Measurements from ENCODE around the gene PARP1. TPM values are rescaled to one million over a fixed set of nuclear protein-coding genes. Genes with fewer than 3 reads are reported as not detected.

The PARP1 gene
- total RNA-seq, 1 experiment from 2014 or later, result 235 TPM

DNA sequence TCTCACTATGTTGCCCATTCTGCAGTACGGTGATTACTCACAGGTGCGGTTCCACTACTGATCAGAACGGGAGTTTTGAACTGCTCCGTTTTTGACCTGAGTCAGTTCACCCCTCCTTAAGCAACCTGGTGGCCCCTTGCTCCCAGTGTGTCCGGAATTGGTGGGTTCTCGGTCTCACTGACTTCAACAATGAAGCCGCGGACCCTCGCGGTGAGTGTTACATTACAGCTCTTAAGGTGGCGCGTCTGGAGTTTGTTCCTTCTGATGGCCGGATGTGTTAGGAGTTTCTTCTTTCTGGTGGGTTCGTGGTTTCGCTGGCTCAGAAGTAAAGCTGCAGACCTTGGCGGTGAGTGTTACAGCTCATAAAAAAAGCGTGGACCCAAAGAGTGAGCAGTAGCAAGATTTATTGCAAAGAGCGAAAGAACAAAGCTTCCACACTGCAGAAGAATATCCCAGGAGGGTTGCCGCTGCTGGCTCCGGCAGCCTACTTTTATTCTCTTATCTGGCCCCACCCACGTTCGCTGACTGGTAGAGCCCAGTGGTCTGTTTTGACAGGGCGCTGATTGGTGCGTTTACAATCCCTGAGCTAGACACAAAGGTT, 17.6 kb upstream of the PARP1 start:
- no TSS peak for BruUV-seq (replicated peaks)
- Mint-ChIP-seq H3K36me3 (ENCODE audit: insufficient read depth, unreplicated experiment) (no peaks in the 10 kb centered on the region), H3K4me1 (ENCODE audit: insufficient read depth, unreplicated experiment) (no peaks in the 10 kb centered on the region), H3K9me3 (ENCODE audit: unreplicated experiment) (no peaks in the 10 kb centered on the region), H3K4me3 (ENCODE audit: unreplicated experiment) (no peak overlapping the region), H3K27ac (ENCODE audit: low read depth, unreplicated experiment) (no peak overlapping the region), H3K27me3 (ENCODE audit: insufficient read depth, unreplicated experiment) (no peaks in the 10 kb centered on the region)
- intact Hi-C loops (cut with micrococcal nuclease), result no loop called here
- CTCF ChIA-PET, result interaction anchor here (0.6 to 7.4 kb wide), 62 partner anchors 8 to 1162 kb away, joined by 3 to 106 read pairs (median 5); partner anchors contain the start of gene PARP1
- POLR2A ChIA-PET, result interaction anchor here (0.8 to 1.1 kb wide), 3 partner anchors 9 to 270 kb away, joined by 3 to 4 read pairs (median 3); partner anchors contain the start of gene PARP1
- no peak for DNase-seq (ENCODE audit: unreplicated experiment)
- TF ChIP-seq, protein P1, sequence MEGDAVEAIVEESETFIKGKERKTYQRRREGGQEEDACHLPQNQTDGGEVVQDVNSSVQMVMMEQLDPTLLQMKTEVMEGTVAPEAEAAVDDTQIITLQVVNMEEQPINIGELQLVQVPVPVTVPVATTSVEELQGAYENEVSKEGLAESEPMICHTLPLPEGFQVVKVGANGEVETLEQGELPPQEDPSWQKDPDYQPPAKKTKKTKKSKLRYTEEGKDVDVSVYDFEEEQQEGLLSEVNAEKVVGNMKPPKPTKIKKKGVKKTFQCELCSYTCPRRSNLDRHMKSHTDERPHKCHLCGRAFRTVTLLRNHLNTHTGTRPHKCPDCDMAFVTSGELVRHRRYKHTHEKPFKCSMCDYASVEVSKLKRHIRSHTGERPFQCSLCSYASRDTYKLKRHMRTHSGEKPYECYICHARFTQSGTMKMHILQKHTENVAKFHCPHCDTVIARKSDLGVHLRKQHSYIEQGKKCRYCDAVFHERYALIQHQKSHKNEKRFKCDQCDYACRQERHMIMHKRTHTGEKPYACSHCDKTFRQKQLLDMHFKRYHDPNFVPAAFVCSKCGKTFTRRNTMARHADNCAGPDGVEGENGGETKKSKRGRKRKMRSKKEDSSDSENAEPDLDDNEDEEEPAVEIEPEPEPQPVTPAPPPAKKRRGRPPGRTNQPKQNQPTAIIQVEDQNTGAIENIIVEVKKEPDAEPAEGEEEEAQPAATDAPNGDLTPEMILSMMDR (IDR thresholded peaks at IDR 0.05; ENCODE audit: unreplicated experiment), result no peak

DNA sequence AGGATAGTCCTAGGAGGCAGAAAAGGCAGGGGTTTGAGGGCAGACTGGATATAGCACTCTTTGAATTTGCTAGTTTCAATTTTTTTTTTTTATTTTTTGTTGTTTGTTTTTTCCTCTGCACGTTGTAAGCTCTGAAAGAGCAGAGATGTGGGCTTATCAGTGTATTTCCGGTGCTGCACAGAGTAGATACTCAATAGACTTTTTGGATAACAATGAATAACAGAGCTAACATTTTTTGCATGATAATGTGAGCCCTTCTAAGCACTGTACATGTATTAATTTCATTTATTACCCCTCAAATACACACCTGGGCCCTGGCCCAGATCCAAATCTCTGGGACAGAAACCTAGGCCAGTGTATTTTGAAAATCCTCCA, 17.1 kb upstream of the PARP1 start:
- no peak for DNase-seq (ENCODE audit: unreplicated experiment)
- no peaks in the 10 kb centered on the region for H3K9me3 Mint-ChIP-seq (ENCODE audit: unreplicated experiment)
- no peaks in the 10 kb centered on the region for H3K4me1 Mint-ChIP-seq (ENCODE audit: insufficient read depth, unreplicated experiment)
- no peaks in the 10 kb centered on the region for H3K27me3 Mint-ChIP-seq (ENCODE audit: insufficient read depth, unreplicated experiment)
- no peak overlapping the region for H3K4me3 Mint-ChIP-seq (ENCODE audit: unreplicated experiment)
- no peaks in the 10 kb centered on the region for H3K36me3 Mint-ChIP-seq (ENCODE audit: insufficient read depth, unreplicated experiment)
- intact Hi-C loops (cut with micrococcal nuclease), result no loop called here
- ChIA-PET POLR2A (interaction anchor here (0.8 to 1.2 kb wide), 4 partner anchors 8 to 271 kb away, joined by 3 to 5 read pairs (median 4); partner anchors contain the start of gene PARP1), CTCF (interaction anchor here (0.6 to 7.4 kb wide), 62 partner anchors 8 to 1163 kb away, joined by 3 to 106 read pairs (median 5); partner anchors contain the start of gene PARP1)
- TF ChIP-seq, protein P1 (IDR thresholded peaks at IDR 0.05; ENCODE audit: unreplicated experiment), result no peak
- H3K27ac Mint-ChIP-seq (ENCODE audit: low read depth, unreplicated experiment), result no peak overlapping the region
- no TSS peak for BruUV-seq (replicated peaks)

DNA sequence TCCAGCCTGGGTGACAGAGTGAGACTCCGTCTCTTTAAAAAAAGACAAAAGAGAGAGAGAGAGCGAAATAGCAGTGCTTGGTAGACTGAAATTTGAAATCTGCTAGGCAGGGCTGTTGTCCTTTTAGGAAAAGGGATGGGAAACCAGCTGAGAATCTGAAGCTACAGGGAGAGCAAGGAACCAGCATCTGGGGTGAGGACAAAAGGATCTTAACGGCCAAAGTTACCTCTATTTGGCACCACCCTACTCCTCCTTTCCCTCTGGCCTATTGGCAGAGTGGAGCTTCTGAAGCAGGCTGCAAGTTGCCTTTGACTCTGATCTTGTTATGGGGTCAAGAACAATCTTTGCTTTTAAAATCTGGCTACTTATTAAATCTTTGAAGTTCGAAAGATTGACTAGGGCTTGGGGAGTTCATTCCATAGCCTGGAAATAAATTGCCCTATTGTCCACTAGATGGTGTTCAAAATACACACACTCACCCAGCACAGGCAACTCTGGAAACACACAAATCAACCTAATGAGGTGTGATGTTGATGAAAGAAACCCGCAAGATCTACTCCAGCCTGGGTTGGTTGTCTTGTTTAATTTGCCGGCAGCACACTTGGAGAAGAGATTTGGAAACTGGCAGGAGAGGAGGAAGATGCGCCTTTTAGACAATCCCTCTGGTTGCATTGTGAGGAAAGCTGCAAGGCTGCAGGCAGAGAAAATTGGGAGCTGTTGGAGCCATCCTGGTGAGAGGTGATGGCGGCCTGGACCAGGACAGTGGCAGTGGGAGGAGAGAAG, 16.5 kb upstream of the PARP1 start:
- no peak overlapping the region for H3K27ac Mint-ChIP-seq (ENCODE audit: low read depth, unreplicated experiment)
- no peaks in the 10 kb centered on the region for H3K36me3 Mint-ChIP-seq (ENCODE audit: insufficient read depth, unreplicated experiment)
- no TSS peak for BruUV-seq (replicated peaks)
- H3K4me1 Mint-ChIP-seq (ENCODE audit: insufficient read depth, unreplicated experiment), result no peaks in the 10 kb centered on the region
- no peaks in the 10 kb centered on the region for H3K27me3 Mint-ChIP-seq (ENCODE audit: insufficient read depth, unreplicated experiment)
- ChIA-PET POLR2A (interaction anchor here (0.8 to 1.2 kb wide), 4 partner anchors 8 to 272 kb away, joined by 3 to 5 read pairs (median 4); partner anchors contain the start of gene PARP1), CTCF (interaction anchor here (0.6 to 7.4 kb wide), 79 partner anchors 9 to 1163 kb away, joined by 3 to 106 read pairs (median 4); partner anchors contain the start of gene PARP1)
- TF ChIP-seq, protein P1 (IDR thresholded peaks at IDR 0.05; ENCODE audit: unreplicated experiment), result peak; percentile 88
- intact Hi-C loops (cut with micrococcal nuclease), result loop anchor here (1.0 kb wide), 5 partner anchors 123 to 1013 kb away; no protein-coding TSS in a partner anchor
- no peak overlapping the region for H3K4me3 Mint-ChIP-seq (ENCODE audit: unreplicated experiment)
- H3K9me3 Mint-ChIP-seq (ENCODE audit: unreplicated experiment), result no peaks in the 10 kb centered on the region
- peak; percentile 77 for DNase-seq (ENCODE audit: unreplicated experiment)

DNA sequence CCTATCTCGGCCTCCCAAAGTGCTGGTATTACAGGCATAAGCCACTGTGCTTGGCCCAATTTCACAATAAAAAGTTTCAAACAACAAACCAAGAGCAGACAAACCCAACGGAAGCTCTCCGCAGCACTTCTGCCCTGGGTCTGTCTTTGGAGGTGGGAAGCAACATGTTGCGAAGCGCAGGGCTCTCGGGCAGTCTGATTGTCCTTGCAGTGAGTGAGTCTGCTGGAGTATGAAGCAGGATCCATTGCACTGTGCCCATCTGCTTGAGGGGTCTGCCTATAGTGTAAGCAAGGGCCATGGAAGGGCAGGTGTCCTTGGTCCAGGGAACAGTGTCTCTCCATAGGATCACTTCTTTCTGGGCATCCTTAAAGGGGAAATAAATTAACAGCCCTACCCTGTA, 14.6 kb upstream of the PARP1 start:
- no peaks in the 10 kb centered on the region for H3K36me3 Mint-ChIP-seq (ENCODE audit: insufficient read depth, unreplicated experiment)
- POLR2A ChIA-PET, result interaction anchor here (0.8 kb wide), 2 partner anchors 15 to 16 kb away, joined by 3 read pairs; partner anchors contain the start of gene PARP1
- intact Hi-C loops (cut with micrococcal nuclease), result loop anchor here (1.0 kb wide), 1 partner anchor 47 kb away; no protein-coding TSS in a partner anchor

More for the DNA sequence above, 14.6 kb upstream of the PARP1 start:
- TF ChIP-seq, protein P1 (IDR thresholded peaks at IDR 0.05; ENCODE audit: unreplicated experiment), result no peak
- Mint-ChIP-seq H3K9me3 (ENCODE audit: unreplicated experiment) (no peaks in the 10 kb centered on the region), H3K4me1 (ENCODE audit: insufficient read depth, unreplicated experiment) (no peaks in the 10 kb centered on the region), H3K4me3 (ENCODE audit: unreplicated experiment) (no peak overlapping the region), H3K27ac (ENCODE audit: low read depth, unreplicated experiment) (no peak overlapping the region), H3K27me3 (ENCODE audit: insufficient read depth, unreplicated experiment) (no peaks in the 10 kb centered on the region)
- no peak for DNase-seq (ENCODE audit: unreplicated experiment)
- CTCF ChIA-PET, result interaction anchor here (0.6 to 7.4 kb wide), 15 partner anchors 8 to 1686 kb away, joined by 3 to 106 read pairs (median 4); partner anchors contain the start of gene PARP1
- BruUV-seq (replicated peaks), result no TSS peak

All from MCF 10A (cell line).